ENCODE results near the gene TRAPPC14. TPM values are rescaled to one million over a fixed set of nuclear protein-coding genes. Genes with fewer than 3 reads are reported as not detected.

The TRAPPC14 gene
- total and polyA plus RNA-seq, 2 experiments from 2014 or later, result 14.2 to 25.0 TPM

DNA sequence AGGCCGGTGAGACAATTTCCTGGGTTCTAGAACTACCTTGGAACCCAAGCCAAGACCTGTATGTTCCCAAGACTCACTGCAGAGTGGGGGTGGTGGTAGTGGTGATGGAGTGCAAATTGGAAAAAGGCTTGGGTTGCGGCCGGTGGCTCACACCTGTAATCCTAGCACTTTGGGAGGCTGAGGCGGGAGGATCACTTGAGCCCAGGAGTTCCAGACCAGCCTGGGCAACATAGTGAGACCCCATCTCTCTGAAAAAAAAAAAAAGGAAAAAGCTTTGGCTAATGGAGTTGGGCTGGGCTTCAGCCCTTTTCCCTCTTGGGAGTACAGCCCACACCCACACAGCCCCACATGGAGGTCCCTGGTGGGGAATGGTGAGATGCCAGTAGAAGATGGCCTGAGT, 53.0 kb downstream of the TRAPPC14 start:
- no peak for DNase-seq (ENCODE audit: low read depth in 1 of 2, low spot score in 1 of 2)
- H3K36me3 ChIP-seq, result peaks cover 21% of the 10 kb centered on the region
- no peaks in the 10 kb centered on the region for H3K27me3 ChIP-seq
- no peaks in the 10 kb centered on the region for H3K9me3 ChIP-seq (ENCODE audit: low read depth)
- TF ChIP-seq, protein P1, sequence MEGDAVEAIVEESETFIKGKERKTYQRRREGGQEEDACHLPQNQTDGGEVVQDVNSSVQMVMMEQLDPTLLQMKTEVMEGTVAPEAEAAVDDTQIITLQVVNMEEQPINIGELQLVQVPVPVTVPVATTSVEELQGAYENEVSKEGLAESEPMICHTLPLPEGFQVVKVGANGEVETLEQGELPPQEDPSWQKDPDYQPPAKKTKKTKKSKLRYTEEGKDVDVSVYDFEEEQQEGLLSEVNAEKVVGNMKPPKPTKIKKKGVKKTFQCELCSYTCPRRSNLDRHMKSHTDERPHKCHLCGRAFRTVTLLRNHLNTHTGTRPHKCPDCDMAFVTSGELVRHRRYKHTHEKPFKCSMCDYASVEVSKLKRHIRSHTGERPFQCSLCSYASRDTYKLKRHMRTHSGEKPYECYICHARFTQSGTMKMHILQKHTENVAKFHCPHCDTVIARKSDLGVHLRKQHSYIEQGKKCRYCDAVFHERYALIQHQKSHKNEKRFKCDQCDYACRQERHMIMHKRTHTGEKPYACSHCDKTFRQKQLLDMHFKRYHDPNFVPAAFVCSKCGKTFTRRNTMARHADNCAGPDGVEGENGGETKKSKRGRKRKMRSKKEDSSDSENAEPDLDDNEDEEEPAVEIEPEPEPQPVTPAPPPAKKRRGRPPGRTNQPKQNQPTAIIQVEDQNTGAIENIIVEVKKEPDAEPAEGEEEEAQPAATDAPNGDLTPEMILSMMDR (IDR thresholded peaks at IDR 0.05; ENCODE audit: low read depth, low read length), result no peak
- H3K27ac ChIP-seq, result no peak overlapping the region
- no peaks in the 10 kb centered on the region for H3K4me1 ChIP-seq (ENCODE audit: low read depth)
- no peak overlapping the region for H3K4me3 ChIP-seq

Other genes with a start within 250 kb of the TRAPPC14 start
- 3.1 and 6.0 TPM in 2 replicates for gene TRIM4, start 239.2 kb downstream of the TRAPPC14 start, total RNA-seq
- gene TRIM4, start 239.2 kb downstream of the TRAPPC14 start, polyA plus RNA-seq, result 4.0 and 4.2 TPM in 2 replicates
- gene GJC3, start 229.1 kb downstream of the TRAPPC14 start, total RNA-seq, result not detected in 2 replicates
- gene GJC3, start 229.1 kb downstream of the TRAPPC14 start, polyA plus RNA-seq, result not detected in 2 replicates
- gene AZGP1, start 182.7 kb downstream of the TRAPPC14 start, total RNA-seq, result 0.39 TPM in 1 of 2 replicates, not detected in the other
- not detected in 2 replicates for gene AZGP1, start 182.7 kb downstream of the TRAPPC14 start, polyA plus RNA-seq
- gene ZKSCAN1, start 143.1 kb downstream of the TRAPPC14 start, total RNA-seq, result 17.4 and 33.7 TPM in 2 replicates
- gene ZKSCAN1, start 143.1 kb downstream of the TRAPPC14 start, polyA plus RNA-seq, result 22.3 and 38.1 TPM in 2 replicates
- gene ZSCAN21, start 108.9 kb downstream of the TRAPPC14 start, total RNA-seq, result 23.3 and 24.3 TPM in 2 replicates
- 11.3 and 22.5 TPM in 2 replicates for gene ZSCAN21, start 108.9 kb downstream of the TRAPPC14 start, polyA plus RNA-seq
- 35.0 and 45.5 TPM in 2 replicates for gene ZNF3, start 77.0 kb downstream of the TRAPPC14 start, total RNA-seq
- gene ZNF3, start 77.0 kb downstream of the TRAPPC14 start, polyA plus RNA-seq, result 37.2 and 53.6 TPM in 2 replicates
- 69.6 and 80.0 TPM in 2 replicates for gene COPS6, start 69.8 kb downstream of the TRAPPC14 start, total RNA-seq
- 277 and 315 TPM in 2 replicates for gene COPS6, start 69.8 kb downstream of the TRAPPC14 start, polyA plus RNA-seq
- gene MCM7, start 57.3 kb downstream of the TRAPPC14 start, total RNA-seq, result 68.9 and 88.3 TPM in 2 replicates
- 77.2 and 105 TPM in 2 replicates for gene MCM7, start 57.3 kb downstream of the TRAPPC14 start, polyA plus RNA-seq
- gene AP4M1, start 57.1 kb downstream of the TRAPPC14 start, total RNA-seq, result 31.7 and 35.2 TPM in 2 replicates
- gene AP4M1, start 57.1 kb downstream of the TRAPPC14 start, polyA plus RNA-seq, result 15.8 and 29.3 TPM in 2 replicates
- 104 and 163 TPM in 2 replicates for gene TAF6, start 39.4 kb downstream of the TRAPPC14 start, total RNA-seq
- 99.4 and 112 TPM in 2 replicates for gene TAF6, start 39.4 kb downstream of the TRAPPC14 start, polyA plus RNA-seq
- gene CNPY4, start 39.1 kb downstream of the TRAPPC14 start, total RNA-seq, result 13.8 and 16.8 TPM in 2 replicates
- gene CNPY4, start 39.1 kb downstream of the TRAPPC14 start, polyA plus RNA-seq, result 18.4 and 18.9 TPM in 2 replicates
- 3.7 and 4.2 TPM in 2 replicates for gene MBLAC1, start 31.8 kb downstream of the TRAPPC14 start, total RNA-seq
- gene MBLAC1, start 31.8 kb downstream of the TRAPPC14 start, polyA plus RNA-seq, result 4.3 and 5.1 TPM in 2 replicates
- 193 and 199 TPM in 2 replicates for gene LAMTOR4, start 9.8 kb downstream of the TRAPPC14 start, total RNA-seq
- 258 and 280 TPM in 2 replicates for gene LAMTOR4, start 9.8 kb downstream of the TRAPPC14 start, polyA plus RNA-seq
- 2.0 and 5.0 TPM in 2 replicates for gene GAL3ST4, start 9.9 kb upstream of the TRAPPC14 start, total RNA-seq
- gene GAL3ST4, start 9.9 kb upstream of the TRAPPC14 start, polyA plus RNA-seq, result 3.8 and 5.0 TPM in 2 replicates
- gene GPC2, start 18.7 kb upstream of the TRAPPC14 start, total RNA-seq, result 37.4 and 47.9 TPM in 2 replicates
- gene GPC2, start 18.7 kb upstream of the TRAPPC14 start, polyA plus RNA-seq, result 29.8 and 32.1 TPM in 2 replicates
- 1.6 and 2.0 TPM in 2 replicates for gene STAG3, start 19.2 kb upstream of the TRAPPC14 start, total RNA-seq
- 5.8 and 6.8 TPM in 2 replicates for gene STAG3, start 19.2 kb upstream of the TRAPPC14 start, polyA plus RNA-seq
- gene PVRIG, start 61.2 kb upstream of the TRAPPC14 start, total RNA-seq, result 0.15 TPM in 1 of 2 replicates, not detected in the other
- gene PVRIG, start 61.2 kb upstream of the TRAPPC14 start, polyA plus RNA-seq, result 0.67 and 2.3 TPM in 2 replicates
- gene SPDYE3, start 149.0 kb upstream of the TRAPPC14 start, total RNA-seq, result not detected in 2 replicates
- gene SPDYE3, start 149.0 kb upstream of the TRAPPC14 start, polyA plus RNA-seq, result 6.7 and 8.9 TPM in 2 replicates
- 28.5 and 29.1 TPM in 2 replicates for gene PILRB, start 199.4 kb upstream of the TRAPPC14 start, total RNA-seq
- 29.2 and 31.0 TPM in 2 replicates for gene PILRB, start 199.4 kb upstream of the TRAPPC14 start, polyA plus RNA-seq
- 2.9 and 3.1 TPM in 2 replicates for gene PILRA, start 214.8 kb upstream of the TRAPPC14 start, total RNA-seq
- 2.3 and 4.0 TPM in 2 replicates for gene PILRA, start 214.8 kb upstream of the TRAPPC14 start, polyA plus RNA-seq